B cell (primary cell): Measurements from ENCODE around the gene TMIE. TPM values are rescaled to one million over a fixed set of nuclear protein-coding genes. Genes with fewer than 3 reads are reported as not detected.

Source experiments
- ATAC-seq: fragments of 200-7000 bp; cut with Tn5 transposase; one replicate; pipeline ENCODE4 v1.10.0; 2021; ENCODE audit warnings: low read depth, mild to moderate bottlenecking, moderate number of reproducible peaks, moderate library complexity
- CTCF ChIA-PET: fragments of 350-600 bp; sonication (Branson Sonifier 250); formaldehyde crosslinking; loops from one replicate; lab custom pipeline; 2021; ENCODE audit warnings: antibody characterized with exemption, inconsistent platforms; lab: Charles Lee
- POLR2A ChIA-PET: fragments of 350-600 bp; sonication (Branson Sonifier 250); formaldehyde crosslinking; loops from one replicate; lab custom pipeline; 2021; ENCODE audit warnings: antibody characterized with exemption; lab: Charles Lee
- DNase-seq: peaks from one replicate; pipeline ENCODE4 v3.0.0; 2013
- H2AFZ ChIP-seq: 2 replicates; pipeline ENCODE4 v1.6.1; 2012; ENCODE audit warnings: mild to moderate bottlenecking, low read depth, low read length; ENCODE audit not compliant: insufficient read depth, poor library complexity, severe bottlenecking
- H3K27ac ChIP-seq, 2 donors: 1 replicate in 1 of 2; 2 replicates in 1 of 2; pipeline ENCODE4 v1.5.1; 2012 to 2013; ENCODE audit warnings: low read length in 2 of 2, mild to moderate bottlenecking in 2 of 2, moderate library complexity in 1 of 2
- H3K27me3 ChIP-seq, 4 experiments: fragments of 200-600 bp in 1 of 4; sonication (generic) in 1 of 4; replicated peaks in 1 of 4; 1 replicate in 2 of 4; 2 replicates in 2 of 4; pipeline versions ENCODE4 v1.6.1 to v1.7.0; 2013 to 2016; ENCODE audit warnings: low read length in 3 of 4, mild to moderate bottlenecking in 2 of 4, mixed read lengths in 1 of 4, moderate library complexity in 1 of 4; ENCODE audit not compliant: insufficient read depth in 4 of 4, control insufficient read depth in 3 of 4; ENCODE audit errors: control extremely low read depth in 1 of 4
- H3K36me3 ChIP-seq, 2 experiments: replicated peaks in 1 of 2; 1 replicate in 1 of 2; 2 replicates in 1 of 2; pipeline versions ENCODE4 v1.6.1 to v1.7.1; 2013; ENCODE audit warnings: low read length in 1 of 2; ENCODE audit not compliant: insufficient read depth in 2 of 2, control insufficient read depth in 1 of 2; ENCODE audit errors: control extremely low read depth in 1 of 2, extremely low read depth in 1 of 2
- H3K4me1 ChIP-seq, 2 donors: fragments of 200-600 bp in 1 of 2; sonication (generic) in 1 of 2; 1 replicate in 1 of 2; 2 replicates in 1 of 2; pipeline versions ENCODE4 v1.5.1 to v1.6.1; 2013 to 2017; ENCODE audit warnings: low read length in 2 of 2; ENCODE audit not compliant: control insufficient read depth in 2 of 2, insufficient read depth in 2 of 2
- H3K4me2 ChIP-seq: replicated peaks from 2 replicates; pipeline ENCODE3; 2012; ENCODE audit warnings: mild to moderate bottlenecking, low read depth, low read length; ENCODE audit not compliant: poor library complexity, severe bottlenecking
- H3K4me3 ChIP-seq, 5 experiments: fragments of 200-600 bp in 1 of 5; sonication (generic) in 1 of 5; 1 replicate in 3 of 5; 2 replicates in 2 of 5; pipeline versions ENCODE4 v1.5.1 to v1.7.0; 2011 to 2016; ENCODE audit warnings: low read length in 4 of 5, mild to moderate bottlenecking in 4 of 5, low read depth in 2 of 5, control low read depth in 1 of 5, moderate library complexity in 1 of 5; ENCODE audit not compliant: insufficient read depth in 1 of 5; ENCODE audit errors: control extremely low read depth in 1 of 5, extremely low read depth in 1 of 5
- H3K79me2 ChIP-seq: fragments of 200-600 bp; sonication (generic); one replicate; pipeline ENCODE4 v1.6.0; 2016; ENCODE audit warnings: low read length; ENCODE audit not compliant: control insufficient read depth, insufficient read depth
- H3K9ac ChIP-seq: fragments of 200-600 bp; sonication (generic); 2 replicates; pipeline ENCODE4 v1.6.1; 2017; ENCODE audit warnings: mild to moderate bottlenecking, low read length, moderate library complexity
- H3K9me3 ChIP-seq, 3 donors: one replicate each; pipeline versions ENCODE4 v1.6.1 to v1.7.1; 2013; ENCODE audit warnings: low read length in 2 of 3; ENCODE audit not compliant: control insufficient read depth in 2 of 3, insufficient read depth in 1 of 3; ENCODE audit errors: control extremely low read depth in 1 of 3
- H4K20me1 ChIP-seq: 2 replicates; pipeline ENCODE4 v1.6.0; 2012; ENCODE audit warnings: mild to moderate bottlenecking, low read length; ENCODE audit not compliant: insufficient read depth, control insufficient read depth, poor library complexity, severe bottlenecking
- H3K27ac Mint-ChIP-seq: one replicate; pipeline ENCODE4 v1.8.0; 2021; ENCODE audit warnings: mixed read lengths
- H3K27me3 Mint-ChIP-seq: one replicate; pipeline ENCODE4 v1.8.0; 2021; ENCODE audit warnings: mixed read lengths
- H3K4me1 Mint-ChIP-seq: one replicate; pipeline ENCODE4 v1.8.0; 2021; ENCODE audit warnings: mixed read lengths
- H3K4me3 Mint-ChIP-seq: one replicate; pipeline ENCODE4 v1.8.0; 2021; ENCODE audit warnings: mixed read lengths
- H3K9me3 Mint-ChIP-seq: one replicate; pipeline ENCODE4 v1.8.0; 2022; ENCODE audit warnings: mixed read lengths; ENCODE audit not compliant: insufficient read depth
- EZH2 ChIP-seq: IDR thresholded peaks from 2 replicates; pipeline ENCODE4 v1.6.1; 2012; ENCODE audit warnings: borderline replicate concordance, low read depth, mild to moderate bottlenecking, moderate library complexity, low read length; ENCODE audit not compliant: insufficient read depth, poor library complexity, severe bottlenecking
- WGBS: methylation state at CpG from one replicate; pipeline ENCODE4 v1.1.5; 2013; ENCODE audit warnings: missing lambda C conversion rate; ENCODE audit not compliant: insufficient coverage; 5-methylcytosine and 5-hydroxymethylcytosine counted together
- intact Hi-C: fragments of 100-400 bp; cut with micrococcal nuclease; formaldehyde crosslinking; loops from one replicate; pipeline ENCODE4 v1.10.0; 2022
- polyA plus RNA-seq: library from polyadenylated mRNA; depleted of rRNA; stranded (reverse); fragments of >200 nt; gene quantifications from 2 replicates; pipeline ENCODE4 v1.2.3, GENCODE V29; 2012
- total RNA-seq, 2 donors: library from RNA; stranded (reverse); fragments of 120-200 nt in 1 of 2; gene quantifications; 1 replicate in 1 of 2; 2 replicates in 1 of 2; pipeline versions ENCODE4 v1.2.3 to v1.2.4, GENCODE V29; 2013 to 2022
- TF ChIP-seq, protein P1 (sequence below): fragments of 200-600 bp; IDR thresholded peaks from one replicate; pipeline ENCODE4 v1.8.0; 2022; ENCODE audit warnings: antibody characterized with exemption, mild to moderate bottlenecking

The TMIE gene
- total and polyA plus RNA-seq, 2 donors (not counting 1 experiment from before 2014, with no cell fraction given), result not detected

DNA sequence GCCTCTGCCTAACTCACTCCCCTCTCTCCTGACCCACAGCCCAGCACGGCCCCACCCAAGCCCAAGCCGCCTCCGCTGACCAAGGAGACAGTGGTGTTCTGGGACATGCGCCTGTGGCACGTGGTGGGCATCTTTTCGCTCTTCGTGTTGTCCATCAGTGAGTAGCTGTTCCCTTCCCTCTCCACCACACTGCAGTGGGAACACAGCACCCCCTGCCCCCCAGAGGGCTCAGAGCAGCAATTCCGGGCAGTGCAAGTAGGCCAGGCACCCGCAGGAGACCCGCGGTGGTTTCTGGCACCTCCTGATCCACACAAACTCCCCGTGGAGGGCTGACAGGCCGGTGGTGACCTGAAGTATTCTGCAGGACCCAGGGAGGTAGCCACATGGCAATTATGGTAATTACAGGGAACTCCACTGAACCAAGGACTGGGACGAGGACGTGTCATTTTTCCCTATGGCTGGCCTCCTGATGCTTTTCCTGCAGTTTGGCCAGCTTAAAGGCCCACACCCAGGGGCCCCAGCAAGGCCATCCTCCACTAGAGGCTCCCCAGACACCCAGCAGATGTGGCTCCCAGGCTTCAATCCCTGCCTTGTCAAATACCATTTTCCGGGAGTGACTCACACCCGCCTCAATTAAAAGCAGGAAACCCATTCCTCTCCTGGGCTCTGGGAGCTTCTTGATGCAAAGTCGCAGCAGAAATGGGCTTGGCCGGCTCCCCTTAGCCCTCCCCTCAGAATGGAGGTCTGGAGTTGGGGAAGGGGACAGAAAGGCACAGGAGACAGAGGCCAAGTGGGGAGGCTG is 4.8 kb downstream of the TMIE start:
- Mint-ChIP-seq H3K4me3 (no peak overlapping the region), H3K9me3 (no peaks in the 10 kb centered on the region), H3K27me3 (peaks cover 16% of the 10 kb centered on the region), H3K27ac (no peak overlapping the region), H3K4me1 (peaks cover 3% of the 10 kb centered on the region)
- Histone ChIP-seq H3K4me3 (no peak overlapping the region), H3K27ac (no peak overlapping the region), H4K20me1 (no peaks in the 10 kb centered on the region), H3K4me1 (peaks cover 3 to 8% of the 10 kb centered on the region in 2 donors), H3K36me3 (no peaks in the 10 kb centered on the region), H3K27me3 (peaks cover 0 to 25% (median 7%) of the 10 kb centered on the region in 4 experiments), H2AFZ (no peak overlapping the region), H3K4me2 (no peak overlapping the region), H3K9me3 (no peaks in the 10 kb centered on the region), H3K79me2 (no peaks in the 10 kb centered on the region), H3K9ac (no peak overlapping the region)
- 87% methylated on average over 17 of the region's 19 CpGs for WGBS
- ATAC-seq (no peak), DNase-seq (peak; percentile 3)
- CTCF ChIA-PET, result interaction anchor here (0.7 to 3.0 kb wide), 11 partner anchors 8 to 770 kb away, joined by 3 to 16 read pairs (median 4); partner anchors contain the start of gene SCAP
- POLR2A ChIA-PET, result no interaction called here
- TF ChIP-seq, protein P1, sequence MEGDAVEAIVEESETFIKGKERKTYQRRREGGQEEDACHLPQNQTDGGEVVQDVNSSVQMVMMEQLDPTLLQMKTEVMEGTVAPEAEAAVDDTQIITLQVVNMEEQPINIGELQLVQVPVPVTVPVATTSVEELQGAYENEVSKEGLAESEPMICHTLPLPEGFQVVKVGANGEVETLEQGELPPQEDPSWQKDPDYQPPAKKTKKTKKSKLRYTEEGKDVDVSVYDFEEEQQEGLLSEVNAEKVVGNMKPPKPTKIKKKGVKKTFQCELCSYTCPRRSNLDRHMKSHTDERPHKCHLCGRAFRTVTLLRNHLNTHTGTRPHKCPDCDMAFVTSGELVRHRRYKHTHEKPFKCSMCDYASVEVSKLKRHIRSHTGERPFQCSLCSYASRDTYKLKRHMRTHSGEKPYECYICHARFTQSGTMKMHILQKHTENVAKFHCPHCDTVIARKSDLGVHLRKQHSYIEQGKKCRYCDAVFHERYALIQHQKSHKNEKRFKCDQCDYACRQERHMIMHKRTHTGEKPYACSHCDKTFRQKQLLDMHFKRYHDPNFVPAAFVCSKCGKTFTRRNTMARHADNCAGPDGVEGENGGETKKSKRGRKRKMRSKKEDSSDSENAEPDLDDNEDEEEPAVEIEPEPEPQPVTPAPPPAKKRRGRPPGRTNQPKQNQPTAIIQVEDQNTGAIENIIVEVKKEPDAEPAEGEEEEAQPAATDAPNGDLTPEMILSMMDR, result no peak
- TF ChIP-seq EZH2, result no peak
- intact Hi-C loops, result loop anchor here (1.0 kb wide), 2 partner anchors 189 to 203 kb away; no protein-coding TSS in a partner anchor
